HL-60 (cell line): ENCODE data around the gene PGAM2.
A peak's percentile ranks its signal among the peaks of the same experiment; 100 is the strongest.

ENCODE experiments used
- DNase-seq, 2 experiments: peaks; one replicate each; pipeline ENCODE4 v3.0.0-alpha.2; 2010 to 2020; ENCODE audit warnings: low read depth in 1 of 2, low spot score in 1 of 2
- H3K27ac ChIP-seq: fragments of 250-450 bp; sonication (Bioruptor Pico); replicated peaks from 2 replicates; pipeline ENCODE4 v1.5.1; 2020; ENCODE audit warnings: mild to moderate bottlenecking, moderate library complexity
- H3K27me3 ChIP-seq: fragments of 250-450 bp; sonication (Bioruptor Pico); 2 replicates; pipeline ENCODE4 v1.5.1; 2021; ENCODE audit warnings: mild to moderate bottlenecking, moderate library complexity; ENCODE audit not compliant: insufficient read depth, poor library complexity, severe bottlenecking
- H3K4me3 ChIP-seq: replicated peaks from 2 replicates; pipeline ENCODE4 v1.5.1; 2011; ENCODE audit warnings: mild to moderate bottlenecking, control low read depth, low read length; ENCODE audit not compliant: insufficient read depth
- GABPA ChIP-seq: IDR thresholded peaks from 2 replicates; pipeline ENCODE4 v1.6.1; 2012; ENCODE audit warnings: low read depth
- POLR2AphosphoS5 ChIP-seq: IDR thresholded peaks from 2 replicates; pipeline ENCODE4 v1.6.1; 2012; ENCODE audit warnings: low read depth
- SPI1 ChIP-seq: IDR thresholded peaks from 2 replicates; pipeline ENCODE4 v1.6.1; 2012; ENCODE audit warnings: low read depth, mild to moderate bottlenecking, borderline replicate concordance
- TF ChIP-seq, protein P1 (sequence below): IDR thresholded peaks from one replicate; pipeline ENCODE4 v1.5.1; 2011; ENCODE audit warnings: low read length, control low read depth, inconsistent platforms; ENCODE audit not compliant: insufficient read depth
- TF ChIP-seq, protein P2 (sequence below): IDR thresholded peaks from 2 replicates; pipeline ENCODE4 v1.6.1; 2012; ENCODE audit warnings: low read depth; ENCODE audit not compliant: insufficient replicate concordance

The PGAM2 gene

DNA sequence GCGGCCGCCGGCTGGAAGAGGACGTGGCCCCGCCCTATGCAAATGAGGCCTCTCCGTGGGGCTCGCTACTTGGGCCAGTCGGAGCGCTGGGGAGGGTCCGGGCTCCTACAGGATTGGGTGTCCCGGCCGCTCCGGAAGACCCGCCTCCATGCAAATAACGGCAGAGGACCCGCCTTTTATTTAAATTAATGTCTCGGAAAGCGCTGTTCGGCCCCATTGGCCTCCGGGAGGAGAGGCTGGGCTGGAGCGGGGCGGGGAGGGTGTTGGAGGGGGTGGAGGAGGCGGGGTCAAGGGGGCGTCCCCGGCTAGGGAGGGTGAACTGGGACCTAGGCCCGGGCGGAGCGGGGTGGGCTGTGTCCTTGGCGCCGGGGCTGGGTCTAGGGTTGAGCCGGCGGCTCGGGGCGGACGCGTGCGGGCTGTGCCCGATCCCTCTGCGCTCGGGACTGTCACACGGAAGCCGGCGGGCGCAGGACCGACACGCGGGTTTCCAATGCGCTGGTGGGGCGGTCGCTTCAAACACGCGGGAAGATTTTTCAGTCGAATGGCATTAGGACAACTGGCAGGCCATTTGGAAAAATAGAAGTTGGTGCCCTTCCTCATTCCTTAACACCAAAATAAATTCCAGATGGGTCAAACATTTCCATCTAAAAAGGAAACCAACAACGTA lies 17.3 kb upstream of the PGAM2 start:
- peak overlapping the region; percentile 62 for H3K4me3 ChIP-seq
- TF ChIP-seq POLR2AphosphoS5 (peak; percentile 26; the same call in 1 of the 2 replicates), GABPA (peak; percentile 68), SPI1 (no peak; the same call in 1 of the 2 replicates)
- TF ChIP-seq, protein P1, sequence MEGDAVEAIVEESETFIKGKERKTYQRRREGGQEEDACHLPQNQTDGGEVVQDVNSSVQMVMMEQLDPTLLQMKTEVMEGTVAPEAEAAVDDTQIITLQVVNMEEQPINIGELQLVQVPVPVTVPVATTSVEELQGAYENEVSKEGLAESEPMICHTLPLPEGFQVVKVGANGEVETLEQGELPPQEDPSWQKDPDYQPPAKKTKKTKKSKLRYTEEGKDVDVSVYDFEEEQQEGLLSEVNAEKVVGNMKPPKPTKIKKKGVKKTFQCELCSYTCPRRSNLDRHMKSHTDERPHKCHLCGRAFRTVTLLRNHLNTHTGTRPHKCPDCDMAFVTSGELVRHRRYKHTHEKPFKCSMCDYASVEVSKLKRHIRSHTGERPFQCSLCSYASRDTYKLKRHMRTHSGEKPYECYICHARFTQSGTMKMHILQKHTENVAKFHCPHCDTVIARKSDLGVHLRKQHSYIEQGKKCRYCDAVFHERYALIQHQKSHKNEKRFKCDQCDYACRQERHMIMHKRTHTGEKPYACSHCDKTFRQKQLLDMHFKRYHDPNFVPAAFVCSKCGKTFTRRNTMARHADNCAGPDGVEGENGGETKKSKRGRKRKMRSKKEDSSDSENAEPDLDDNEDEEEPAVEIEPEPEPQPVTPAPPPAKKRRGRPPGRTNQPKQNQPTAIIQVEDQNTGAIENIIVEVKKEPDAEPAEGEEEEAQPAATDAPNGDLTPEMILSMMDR: no peak
- TF ChIP-seq, protein P2, sequence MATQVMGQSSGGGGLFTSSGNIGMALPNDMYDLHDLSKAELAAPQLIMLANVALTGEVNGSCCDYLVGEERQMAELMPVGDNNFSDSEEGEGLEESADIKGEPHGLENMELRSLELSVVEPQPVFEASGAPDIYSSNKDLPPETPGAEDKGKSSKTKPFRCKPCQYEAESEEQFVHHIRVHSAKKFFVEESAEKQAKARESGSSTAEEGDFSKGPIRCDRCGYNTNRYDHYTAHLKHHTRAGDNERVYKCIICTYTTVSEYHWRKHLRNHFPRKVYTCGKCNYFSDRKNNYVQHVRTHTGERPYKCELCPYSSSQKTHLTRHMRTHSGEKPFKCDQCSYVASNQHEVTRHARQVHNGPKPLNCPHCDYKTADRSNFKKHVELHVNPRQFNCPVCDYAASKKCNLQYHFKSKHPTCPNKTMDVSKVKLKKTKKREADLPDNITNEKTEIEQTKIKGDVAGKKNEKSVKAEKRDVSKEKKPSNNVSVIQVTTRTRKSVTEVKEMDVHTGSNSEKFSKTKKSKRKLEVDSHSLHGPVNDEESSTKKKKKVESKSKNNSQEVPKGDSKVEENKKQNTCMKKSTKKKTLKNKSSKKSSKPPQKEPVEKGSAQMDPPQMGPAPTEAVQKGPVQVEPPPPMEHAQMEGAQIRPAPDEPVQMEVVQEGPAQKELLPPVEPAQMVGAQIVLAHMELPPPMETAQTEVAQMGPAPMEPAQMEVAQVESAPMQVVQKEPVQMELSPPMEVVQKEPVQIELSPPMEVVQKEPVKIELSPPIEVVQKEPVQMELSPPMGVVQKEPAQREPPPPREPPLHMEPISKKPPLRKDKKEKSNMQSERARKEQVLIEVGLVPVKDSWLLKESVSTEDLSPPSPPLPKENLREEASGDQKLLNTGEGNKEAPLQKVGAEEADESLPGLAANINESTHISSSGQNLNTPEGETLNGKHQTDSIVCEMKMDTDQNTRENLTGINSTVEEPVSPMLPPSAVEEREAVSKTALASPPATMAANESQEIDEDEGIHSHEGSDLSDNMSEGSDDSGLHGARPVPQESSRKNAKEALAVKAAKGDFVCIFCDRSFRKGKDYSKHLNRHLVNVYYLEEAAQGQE: peak; percentile 4
- DNase-seq: peak; percentile 96 to 99
- peak overlapping the region; percentile 82 for H3K27ac ChIP-seq
- no peaks in the 10 kb centered on the region for H3K27me3 ChIP-seq

DNA sequence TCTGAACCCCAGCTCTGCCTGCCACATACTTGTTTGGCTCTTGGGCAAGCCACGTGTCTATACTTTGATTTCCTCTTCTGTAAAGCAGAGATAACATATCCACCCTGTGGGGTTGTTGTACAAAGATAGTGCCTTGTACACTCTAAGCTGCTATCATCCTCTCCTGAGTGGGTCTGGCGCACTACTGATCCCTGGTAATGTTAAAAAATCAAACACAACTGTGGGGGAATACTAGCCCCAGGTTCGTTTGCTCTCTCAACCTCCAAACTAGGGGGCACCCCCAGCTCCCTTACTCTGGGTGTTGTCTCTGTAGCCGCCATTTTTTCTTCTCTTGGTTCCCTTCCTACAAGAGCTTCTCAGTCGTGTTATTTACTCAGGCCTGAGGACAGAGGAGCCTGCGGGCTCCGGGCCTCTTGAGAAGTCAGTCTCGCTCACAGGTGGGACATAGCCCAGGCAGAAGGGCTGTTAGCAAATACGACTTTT lies 15.9 kb upstream of the PGAM2 start:
- peak in 1 of 2 experiments; percentile 35 for DNase-seq
- H3K27me3 ChIP-seq: no peaks in the 10 kb centered on the region
- TF ChIP-seq, protein P2: no peak
- TF ChIP-seq, protein P1: no peak
- TF ChIP-seq GABPA: no peak
- no peak for TF ChIP-seq POLR2AphosphoS5
- no peak for TF ChIP-seq SPI1
- peak overlapping the region; percentile 81 for H3K27ac ChIP-seq
- H3K4me3 ChIP-seq: peak overlapping the region; percentile 69

DNA sequence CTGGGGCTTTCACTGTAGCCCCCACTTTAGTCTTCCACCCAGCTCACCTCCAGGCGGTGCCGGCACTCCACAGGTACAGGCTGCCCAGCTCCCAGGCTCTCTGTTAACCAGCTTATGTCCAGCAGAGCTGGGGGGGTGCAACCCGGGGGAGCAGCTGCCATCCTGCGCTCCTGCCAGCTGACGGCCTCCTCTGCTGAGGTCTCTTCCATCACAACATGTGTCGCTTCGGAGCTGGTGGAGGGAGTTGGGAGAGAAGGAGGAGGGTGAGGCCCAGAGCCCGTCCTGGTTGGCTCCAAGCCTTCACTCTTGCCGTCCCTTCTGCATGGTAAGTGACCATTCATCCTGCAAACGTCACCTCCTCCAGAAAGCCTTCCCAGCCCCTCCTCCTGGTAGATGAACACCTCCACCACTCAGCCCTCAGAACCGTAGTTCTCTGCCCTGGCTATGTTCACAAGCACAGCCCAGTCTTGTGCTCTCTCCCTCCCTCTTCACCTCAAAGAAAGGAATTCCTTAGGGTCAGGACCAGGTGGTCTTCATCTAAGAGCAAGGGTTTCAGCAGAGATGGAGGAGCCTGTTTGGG lies 15.4 kb upstream of the PGAM2 start:
- Histone ChIP-seq H3K27ac (peak overlapping the region; percentile 81), H3K4me3 (no peak overlapping the region; the same call in 1 of the 2 replicates), H3K27me3 (no peaks in the 10 kb centered on the region)
- DNase-seq: no peak
- TF ChIP-seq GABPA (no peak), SPI1 (no peak), POLR2AphosphoS5 (no peak)
- TF ChIP-seq, protein P2: no peak
- TF ChIP-seq, protein P1: no peak
